Right forelimb (tissue), 1 donor: ENCODE data around the gene SYT15B.
"Not testable (repeated sequence)": the region's sequence is repeated elsewhere in the genome, so short reads cannot be mapped to it uniquely, and the experiment has no call there.

Experiments
- DNase-seq: peaks from one replicate; pipeline ENCODE4 v3.0.0-alpha.2; 2018

SYT15B gene

DNA sequence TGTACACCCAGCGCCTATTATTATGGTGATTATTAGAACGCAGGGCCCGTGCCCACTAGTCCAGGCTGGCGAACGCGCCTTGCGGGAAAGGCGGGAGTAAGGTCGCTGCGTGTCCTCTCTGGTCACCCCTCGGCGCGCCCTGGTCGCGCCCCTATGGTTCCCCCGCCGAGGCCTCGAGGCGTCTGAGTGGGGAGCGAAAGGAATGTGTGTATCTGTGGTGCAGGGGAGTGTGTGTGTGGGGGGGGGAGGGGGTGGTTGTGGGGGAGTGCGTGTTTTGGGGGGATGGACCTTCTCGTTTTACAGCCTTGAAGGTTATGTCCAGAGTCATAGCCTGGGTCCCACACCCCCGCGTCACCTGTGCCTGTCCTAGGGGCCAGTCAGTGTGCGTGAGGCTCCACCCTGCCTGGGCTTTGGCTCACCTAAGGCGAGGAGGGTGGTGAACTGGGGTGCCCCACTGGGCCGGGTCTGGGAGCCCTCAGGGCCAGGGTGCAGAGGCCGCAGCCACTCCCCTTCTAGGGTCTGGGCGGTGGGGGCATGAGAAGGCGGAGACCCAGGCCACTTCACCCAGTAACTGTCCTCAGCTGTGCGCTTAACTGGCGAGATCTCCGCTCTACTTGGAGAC lies at the start of gene SYT15B:
SYT15B (minus strand) TSS at position 39 of the 622 bp plus-strand sequence. CDS start 952 bp downstream, outside the sequence.
- peak; percentile 27 for DNase-seq

DNA sequence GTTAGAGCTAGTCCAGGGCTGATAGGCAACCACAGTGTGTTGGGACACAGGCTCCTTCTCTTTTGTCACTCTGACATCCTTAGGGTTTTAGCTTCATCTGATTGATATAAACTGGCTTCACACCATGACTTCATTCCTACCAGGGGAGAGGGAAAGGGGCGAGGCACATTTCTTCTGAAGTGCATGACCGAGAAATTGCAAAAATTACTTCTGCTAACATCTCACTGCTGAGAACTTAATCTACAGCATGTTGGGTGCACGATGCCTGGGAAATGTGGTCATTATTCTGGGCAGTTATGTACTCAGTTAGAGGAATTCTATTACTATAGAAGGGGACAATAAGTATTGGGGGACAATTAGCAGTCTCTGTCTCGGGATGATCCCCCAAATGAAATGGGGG lies 16.2 kb upstream of the SYT15B start:
- not testable (repeated sequence) for DNase-seq

DNA sequence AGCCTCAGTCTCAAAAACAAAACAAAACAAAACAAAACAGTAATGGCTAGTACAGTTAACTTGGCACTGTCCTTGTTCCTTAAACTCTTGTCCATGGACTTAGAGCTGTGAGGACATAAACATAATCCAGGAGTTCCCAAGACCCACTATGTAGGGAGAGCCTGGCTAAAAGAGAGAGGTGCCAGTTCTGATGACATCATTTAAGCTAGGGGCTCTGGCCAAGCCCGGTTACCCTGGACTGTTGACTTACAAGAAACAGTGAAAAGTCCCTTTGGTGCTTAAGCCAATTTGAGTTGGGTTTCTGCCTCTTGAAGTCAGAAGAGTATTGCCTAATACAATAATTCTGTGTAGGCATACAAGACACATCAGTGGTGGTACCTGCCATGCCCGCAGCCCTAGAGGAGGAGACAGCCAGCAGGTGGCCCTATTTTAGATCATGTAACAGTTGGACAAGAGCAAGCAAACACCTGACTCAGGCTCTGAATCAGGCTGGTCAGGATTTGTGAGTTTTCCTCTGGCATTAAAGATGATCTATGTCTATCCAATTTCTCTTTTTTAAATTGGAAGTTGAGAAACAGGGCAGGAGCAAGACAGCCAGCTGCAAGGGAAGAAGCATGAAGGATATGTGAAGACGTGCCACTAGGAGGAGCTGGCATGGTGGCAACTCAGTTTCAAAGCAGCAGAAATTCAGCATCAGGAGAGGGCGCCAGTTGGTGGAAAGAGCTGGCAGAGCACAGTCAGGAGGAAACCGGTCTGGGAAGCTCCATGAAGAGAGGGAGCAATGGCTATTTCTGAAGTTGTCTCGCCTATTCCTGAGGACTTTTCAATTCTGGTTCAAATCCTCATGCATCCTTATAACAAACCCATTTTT lies 12.2 kb upstream of the SYT15B start:
- DNase-seq: peak; percentile 42

DNA sequence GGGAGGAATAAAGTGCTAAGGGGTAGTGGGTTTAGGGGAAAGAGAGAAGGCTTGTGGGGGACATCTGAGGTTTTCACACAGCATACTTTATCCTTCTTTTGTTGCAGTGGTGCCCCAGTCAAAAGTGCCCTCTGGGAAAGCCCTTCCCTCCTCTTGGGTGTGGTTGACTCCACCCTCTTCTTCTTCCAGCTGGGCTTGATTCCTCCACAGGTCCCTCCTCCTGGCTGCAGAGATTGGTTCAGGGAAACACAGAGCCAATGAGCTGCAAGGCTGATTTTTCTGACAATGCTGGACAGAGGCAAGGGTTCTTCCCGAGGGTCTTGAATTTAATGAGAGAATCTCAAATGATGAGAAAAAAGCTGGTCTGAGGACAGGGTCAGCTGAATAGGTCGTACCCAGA lies 7.4 kb upstream of the SYT15B start:
- not testable (repeated sequence) for DNase-seq

DNA sequence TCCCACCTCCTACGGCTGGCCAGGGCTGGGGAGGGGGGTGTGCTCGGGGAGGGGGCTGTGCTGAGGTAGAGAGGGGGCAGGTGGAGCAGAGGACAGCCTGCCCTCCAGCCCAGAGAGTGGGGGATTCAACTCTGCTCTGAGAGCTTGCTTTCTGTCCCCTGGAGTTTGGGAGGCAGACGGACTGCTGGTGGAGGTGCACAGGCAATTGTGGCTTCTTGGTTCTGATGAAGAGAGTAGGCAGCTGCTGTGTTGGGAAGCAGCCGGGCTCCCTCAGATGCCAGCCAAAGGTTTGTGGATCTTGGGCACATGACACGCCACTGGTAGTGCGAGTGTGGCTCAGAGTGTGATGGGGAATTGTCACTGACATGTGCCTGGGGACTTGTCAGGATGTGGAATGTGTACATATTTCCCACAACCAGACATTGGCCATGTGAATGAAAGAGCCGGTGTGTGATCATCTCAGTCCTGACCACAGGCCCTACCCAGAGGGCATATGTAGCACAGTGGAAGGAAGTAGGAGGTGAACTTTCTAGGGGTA lies 5.3 kb upstream of the SYT15B start:
- peak; percentile 16 for DNase-seq

DNA sequence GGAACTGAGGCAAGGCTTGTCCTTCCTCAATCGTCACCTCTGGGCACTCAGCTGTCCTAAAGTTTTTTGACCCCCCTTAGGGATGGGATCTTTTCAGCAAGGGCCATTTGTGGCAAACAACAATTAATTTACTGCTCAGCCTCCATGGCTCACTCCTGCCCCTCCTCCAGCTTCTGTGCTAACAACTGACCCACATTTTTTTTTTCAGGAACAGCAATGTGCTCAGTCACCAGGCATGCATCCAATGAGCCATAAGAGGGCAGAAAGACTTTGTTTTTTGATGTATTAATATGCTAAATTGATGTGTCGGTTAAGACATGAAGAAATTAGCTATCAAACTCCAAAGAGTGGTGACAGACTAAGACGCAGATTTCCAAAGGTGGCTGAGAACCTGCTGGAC lies 4.7 kb upstream of the SYT15B start:
- DNase-seq: not testable (repeated sequence)

DNA sequence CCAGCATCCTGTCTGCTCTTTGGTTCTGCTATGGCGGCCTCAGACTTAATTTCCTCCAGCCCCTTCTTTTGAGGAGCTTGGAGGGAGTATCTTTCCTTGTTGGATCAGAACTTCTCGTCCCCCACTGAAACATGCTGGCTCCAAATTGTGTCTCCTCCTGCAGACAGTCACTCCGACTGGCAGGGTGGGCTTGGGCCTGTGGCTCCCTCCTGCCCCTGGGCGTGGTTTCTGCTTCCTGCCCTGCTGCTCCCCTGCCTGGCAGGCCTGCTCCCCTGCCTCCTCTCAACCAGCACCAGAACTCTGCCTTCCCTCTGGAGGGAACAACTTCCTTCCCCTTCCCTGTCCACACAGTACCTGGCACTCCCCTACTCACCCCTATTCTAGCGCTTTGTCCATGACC lies 3.8 kb upstream of the SYT15B start:
- not testable (repeated sequence) for DNase-seq

DNA sequence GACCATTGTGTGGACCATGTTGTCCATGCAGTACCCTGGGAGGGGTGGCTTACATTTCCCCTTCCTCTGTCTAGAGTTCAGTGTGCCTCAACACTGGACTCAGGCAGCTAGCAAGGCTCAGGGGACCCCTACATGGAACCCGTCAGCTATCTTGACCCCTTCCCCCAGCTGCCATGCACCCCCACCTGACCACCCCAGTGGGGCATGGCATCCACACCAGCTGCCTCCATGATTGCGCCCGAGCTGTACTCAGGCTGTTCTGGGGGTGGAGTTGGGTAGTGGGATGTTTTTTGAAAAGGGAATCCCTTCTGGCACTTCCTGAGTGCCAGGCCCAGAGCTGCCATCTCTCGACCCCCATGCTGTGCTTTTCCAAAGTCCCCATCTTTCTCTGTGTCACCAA lies 1.8 kb upstream of the SYT15B start:
- not testable (repeated sequence) for DNase-seq

DNA sequence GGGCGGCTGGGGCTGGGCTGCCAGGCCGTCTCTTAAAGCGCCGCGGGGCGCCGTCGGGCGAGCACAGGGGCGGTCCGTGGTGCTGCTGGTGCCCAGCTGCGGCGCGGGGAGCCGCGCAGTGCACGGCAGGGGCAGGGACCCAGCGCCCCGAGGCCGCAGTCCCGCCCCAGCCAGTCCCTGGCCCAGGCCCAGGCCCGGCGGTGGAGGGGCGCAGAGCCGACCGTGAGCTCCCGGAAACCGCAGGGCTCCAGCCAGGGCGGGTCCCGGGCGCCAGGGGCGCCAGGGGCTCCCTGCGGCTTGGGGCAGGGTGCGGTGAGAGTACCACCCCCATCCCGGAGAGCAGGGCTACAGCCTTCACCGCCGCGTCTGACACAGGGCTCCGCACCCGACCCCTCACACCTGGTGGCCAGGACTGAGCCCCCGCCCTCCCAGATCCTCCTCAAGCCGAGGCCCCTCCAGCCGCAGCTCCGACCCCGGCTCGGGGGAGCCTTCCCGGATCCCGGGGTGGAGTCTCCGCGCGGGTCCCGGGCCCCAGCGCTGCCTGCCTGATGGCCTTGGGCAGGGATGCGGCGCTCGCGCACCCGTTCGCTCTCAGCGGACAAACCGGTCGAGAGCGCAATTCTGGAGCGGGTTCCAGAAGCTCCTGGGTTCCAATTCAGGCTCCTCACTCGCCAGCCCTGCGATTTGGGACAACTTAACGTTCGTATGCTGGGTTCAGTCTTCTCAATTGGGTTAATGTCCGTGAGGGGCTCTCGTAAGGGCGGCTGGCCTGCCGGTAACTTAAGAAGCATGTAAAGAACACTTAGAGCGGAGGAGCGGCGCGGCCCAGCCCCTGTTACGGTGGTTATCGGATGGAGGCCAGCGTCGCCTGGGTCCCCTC lies 478 bp downstream of the SYT15B start:
- peak; percentile 41 for DNase-seq

DNA sequence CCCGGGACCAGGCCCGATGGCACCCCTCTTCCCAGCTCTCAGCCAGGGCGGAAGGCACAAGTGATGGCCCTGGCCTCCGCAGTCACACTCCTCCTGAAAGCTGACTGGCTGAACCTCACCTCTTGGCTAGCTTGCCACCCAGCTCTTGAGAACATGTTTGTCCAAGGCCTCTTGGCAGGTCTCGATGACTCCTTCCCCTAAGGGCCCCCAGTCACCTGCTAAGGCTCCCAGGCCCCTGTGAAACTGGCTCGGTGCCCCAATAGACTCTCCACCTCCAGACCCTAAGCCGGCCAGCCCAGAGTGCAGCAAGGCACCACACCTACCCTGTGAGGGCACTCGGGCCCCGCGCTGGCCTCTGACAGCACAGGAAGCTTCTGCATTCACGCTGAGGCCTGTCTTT lies 4.5 kb downstream of the SYT15B start:
- not testable (repeated sequence) for DNase-seq

DNA sequence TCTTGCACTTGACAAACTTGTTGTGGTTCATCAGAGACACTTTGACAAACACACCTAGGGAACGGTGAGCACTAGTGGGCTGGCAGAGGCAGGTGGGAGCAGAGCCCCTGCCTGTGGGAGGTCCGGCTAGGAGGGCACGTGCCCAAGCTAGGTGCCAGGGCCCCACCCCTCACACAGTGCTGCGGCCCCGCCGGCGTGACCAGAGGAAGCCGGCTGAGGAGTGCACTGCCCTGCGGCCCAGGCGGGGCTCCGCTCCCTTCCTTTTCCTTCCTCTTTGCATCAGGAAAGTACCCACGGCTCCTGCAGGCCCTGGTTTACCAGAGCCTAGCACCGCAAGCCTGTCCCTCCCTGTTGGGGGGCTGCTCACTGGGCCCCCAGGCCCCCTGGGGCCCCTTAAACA lies 7.2 kb downstream of the SYT15B start:
- DNase-seq: not testable (repeated sequence)

DNA sequence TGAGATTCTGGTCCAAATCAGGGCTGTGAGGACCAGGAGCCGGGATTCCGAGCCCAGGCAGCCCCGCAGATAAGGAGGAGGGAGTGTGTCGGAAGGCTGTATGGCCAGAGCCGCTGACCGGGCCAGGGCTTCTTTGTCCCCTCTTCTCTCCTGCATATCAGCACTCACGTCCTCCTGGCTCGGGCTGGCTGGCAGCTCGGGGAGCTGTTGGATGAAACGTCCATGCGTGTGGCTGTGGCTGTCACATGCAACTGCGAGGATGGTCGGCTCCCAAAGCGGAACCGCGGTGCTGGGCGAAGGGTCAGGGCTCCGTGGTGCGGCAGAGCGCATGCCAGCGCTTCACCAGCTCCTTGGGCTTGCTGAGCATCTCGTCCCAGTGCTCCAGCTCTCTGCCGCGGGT lies 9.5 kb downstream of the SYT15B start:
- DNase-seq: not testable (repeated sequence)

DNA sequence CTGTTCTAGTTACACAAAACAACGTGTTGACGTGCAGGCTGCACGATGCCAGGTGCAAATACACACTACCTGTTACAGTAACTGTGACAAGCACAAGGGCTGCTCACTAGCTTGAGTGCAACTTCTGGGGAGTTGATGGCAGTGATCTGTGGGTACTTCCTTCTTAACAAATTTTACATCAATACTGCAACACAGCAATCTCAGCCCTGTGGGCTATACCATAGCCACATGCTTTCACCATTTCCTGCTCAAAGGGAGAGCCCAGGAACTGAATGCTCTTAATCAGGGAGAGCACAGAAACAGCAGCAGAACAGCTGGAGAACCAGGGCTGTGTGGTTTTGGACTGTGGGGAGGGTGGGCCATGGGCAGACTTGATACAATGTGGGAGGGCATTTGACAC lies 10.2 kb downstream of the SYT15B start:
- not testable (repeated sequence) for DNase-seq

DNA sequence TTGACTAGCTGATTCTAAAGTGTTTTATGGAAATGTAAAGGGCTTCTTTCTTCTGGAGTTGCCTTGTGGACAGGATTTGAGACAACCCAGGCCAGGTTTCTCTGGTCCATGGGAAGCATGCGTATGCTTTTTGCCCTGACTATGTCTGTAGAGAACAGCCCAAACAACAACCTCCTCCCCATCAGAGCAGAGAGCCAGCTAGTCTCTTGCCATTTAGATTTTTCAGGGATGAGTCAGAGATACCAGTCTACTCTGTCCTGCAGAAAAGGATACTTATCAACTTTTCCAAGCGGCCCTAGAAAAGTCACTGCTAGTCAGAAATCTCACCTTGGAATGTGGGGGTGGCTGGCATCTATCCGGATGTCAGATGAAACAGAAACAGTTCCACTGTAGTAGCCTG lies 11.6 kb downstream of the SYT15B start:
- DNase-seq: not testable (repeated sequence)

DNA sequence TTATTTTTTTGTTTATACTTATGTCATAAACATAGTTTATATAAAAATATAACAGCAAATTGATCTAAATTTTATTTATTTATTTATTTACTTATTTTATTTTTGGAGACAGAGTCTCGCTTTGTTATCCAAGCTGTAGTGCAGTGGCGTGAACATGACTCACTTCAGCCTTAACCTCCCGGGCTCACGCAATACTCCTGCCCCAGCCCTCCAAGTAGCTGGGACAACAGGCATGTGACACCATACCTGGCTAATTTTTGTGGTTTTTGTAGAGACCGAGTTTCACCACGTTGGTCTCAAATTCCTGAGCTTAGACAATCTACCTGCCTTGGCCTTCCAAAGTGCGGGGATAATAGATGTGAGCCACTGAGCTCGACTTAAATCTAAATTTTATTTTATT lies 13.0 kb downstream of the SYT15B start:
- DNase-seq: not testable (repeated sequence)

DNA sequence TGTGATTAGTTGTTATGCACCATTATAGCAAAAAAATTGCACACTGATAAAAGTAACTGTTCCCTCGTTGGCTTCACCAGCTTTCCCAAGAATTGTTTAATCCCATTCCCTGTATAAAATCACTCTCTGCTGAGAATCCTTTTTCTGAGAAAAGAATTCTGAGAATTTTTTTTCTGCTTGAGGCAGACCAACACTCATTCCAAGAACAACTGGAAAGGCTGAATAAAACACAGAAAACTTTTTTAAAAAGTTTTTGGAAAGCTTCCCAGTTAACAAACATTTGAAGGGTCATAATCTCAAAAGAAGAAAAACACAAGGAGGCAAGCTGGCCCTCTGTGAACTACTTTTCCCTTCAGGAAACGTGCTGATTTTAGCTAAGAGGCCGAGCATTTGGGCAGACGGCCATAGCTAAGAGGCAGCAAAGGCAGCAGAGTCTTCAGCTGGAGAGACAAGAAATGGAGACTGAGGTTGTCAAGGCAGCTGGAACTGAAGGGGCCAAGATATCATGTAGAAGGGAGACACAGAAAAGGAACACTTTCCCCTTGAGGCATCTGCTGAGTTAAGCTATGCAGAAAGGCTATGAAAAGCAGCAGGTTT lies 16.5 kb downstream of the SYT15B start:
- peak; percentile 40 for DNase-seq

DNA sequence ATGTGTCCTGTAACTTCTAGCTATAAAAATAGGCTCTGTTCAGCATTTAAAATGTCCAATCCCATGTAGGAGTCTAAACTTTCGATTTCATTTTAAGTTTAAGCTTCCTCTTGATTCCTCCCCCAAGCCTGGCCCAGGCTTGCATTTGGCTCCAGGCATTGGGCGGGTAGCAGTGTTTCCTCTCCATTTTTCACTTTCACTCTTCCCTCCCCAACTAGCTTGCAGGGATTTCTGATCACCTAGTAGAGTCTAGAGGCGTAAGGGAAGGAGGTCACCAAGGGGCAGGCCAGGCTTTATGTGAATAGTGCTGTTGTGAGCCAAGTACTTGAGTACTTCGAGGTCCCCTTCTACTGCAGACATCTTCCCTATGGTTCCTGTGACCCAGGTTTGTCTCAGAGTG lies 18.5 kb downstream of the SYT15B start:
- not testable (repeated sequence) for DNase-seq

DNA sequence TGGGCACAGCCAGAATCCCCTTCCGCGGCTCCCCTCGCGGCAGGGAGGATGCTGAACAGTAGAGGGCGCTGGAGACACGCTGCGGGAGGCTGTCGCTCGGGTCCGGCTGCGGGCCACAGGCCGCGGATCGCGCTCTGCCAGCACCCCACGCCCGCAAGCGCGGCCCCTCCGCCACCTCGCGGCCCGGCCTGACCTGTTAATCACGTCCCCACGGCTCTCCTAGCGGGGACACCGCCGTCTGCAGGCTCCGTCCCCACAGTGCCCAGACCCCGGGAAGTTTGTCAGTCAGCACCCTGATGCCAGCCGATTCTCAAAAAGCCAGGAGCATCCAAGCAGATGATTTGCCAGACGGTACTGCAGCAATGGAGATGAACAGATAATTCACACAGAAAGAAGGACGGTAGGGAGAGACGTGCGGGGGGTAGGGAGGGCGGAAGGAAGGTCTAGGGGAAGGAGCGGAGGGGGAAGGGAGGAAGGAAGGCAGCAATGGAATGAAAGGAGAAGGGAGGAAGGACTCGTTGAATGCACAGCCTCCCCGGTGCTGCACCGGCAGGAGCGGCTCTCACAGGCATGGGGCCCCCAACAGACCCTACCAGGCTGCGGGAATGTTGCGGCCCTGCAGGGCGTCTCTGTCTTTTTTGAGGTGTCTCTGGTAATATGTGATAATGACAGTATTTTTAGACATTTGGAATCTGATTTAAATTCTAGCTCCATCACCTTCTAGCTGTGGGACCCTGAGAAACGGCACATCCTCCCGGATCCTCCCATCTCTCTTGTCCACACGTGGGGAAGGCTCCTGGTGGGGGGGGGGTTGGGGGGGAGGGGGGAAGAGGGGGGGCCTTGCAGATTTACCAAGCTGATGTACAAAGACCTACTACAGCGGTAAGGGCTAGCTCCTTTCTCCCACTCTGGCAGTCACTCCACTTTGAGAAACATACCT lies 19.5 kb downstream of the SYT15B start:
- DNase-seq: peak; percentile 37

DNA sequence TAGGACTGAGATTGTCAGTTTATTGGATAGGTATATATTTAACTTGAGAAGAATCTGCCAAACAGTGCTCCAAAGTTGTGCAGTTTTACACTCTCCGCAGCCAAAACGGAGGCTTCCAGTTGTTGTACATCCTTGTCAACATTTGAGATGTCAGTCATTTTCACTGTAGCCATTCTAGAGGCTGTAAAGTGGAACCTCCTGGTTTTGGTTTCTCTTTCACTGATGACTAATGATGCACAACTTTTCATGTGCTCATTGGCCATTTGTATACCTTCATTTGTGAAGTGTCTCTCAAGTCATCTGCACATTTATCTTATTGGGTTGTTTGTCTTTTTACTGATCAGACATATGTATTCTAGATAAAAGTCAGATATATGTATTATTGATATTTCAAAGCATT lies 22.5 kb downstream of the SYT15B start:
- DNase-seq: not testable (repeated sequence)

DNA sequence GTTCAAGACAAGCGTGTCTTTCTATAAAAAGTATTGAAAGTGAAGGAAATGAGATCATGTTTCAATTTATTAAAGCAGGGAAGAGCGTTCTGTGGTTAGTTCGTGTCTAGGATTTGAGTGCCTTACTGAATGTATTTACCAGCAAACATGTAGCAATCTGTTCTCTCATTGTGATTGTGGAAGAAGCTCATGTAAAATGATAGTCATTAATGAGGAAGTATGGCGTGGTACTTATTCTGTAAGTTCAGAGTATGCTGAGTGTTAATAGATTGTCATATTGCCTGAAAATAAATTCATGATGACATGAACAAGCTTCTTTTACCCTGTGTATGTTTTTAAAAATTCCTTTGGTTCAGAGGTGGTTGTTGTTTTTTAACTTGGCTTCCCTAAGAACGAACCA lies 32.5 kb downstream of the SYT15B start:
- not testable (repeated sequence) for DNase-seq

DNA sequence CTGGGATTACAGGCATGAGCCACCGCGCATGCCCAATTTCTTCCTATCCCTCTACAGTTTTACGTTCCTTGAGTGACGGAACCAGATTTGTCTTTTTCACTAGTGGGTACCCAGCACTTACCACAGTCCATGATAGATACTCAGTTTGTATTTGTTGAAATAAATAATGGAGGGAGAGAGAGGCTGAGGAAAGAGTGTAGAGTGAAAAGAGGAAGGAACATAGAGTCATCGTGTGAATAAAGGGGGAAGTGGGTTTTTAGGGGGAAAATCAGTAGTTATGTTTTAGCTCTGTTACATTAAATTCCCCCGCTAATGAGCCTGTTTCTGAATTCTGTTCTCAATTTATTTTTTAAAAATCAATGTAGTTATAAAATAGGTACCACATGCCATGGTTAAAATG lies 37.7 kb downstream of the SYT15B start:
- DNase-seq: not testable (repeated sequence)
